Renal pelvis (tissue), 4 donors: ENCODE measurements around the gene UGT1A1. TPM values are rescaled to one million over a fixed set of nuclear protein-coding genes. Genes with fewer than 3 reads are reported as not detected.

Experiments
- DNase-seq: peaks from one replicate; pipeline ENCODE4 v3.0.0-alpha.2; 2013
- polyA plus RNA-seq, 3 donors: library from polyadenylated mRNA; unstranded; fragments of 120-200 nt; gene quantifications; one replicate each; pipeline ENCODE4 v1.2.1, GENCODE V29; 2013; ENCODE audit not compliant: insufficient read length in 3 of 3

Gene UGT1A1
- polyA plus RNA-seq, 3 donors: 0.20 to 0.90 (median 0.74) TPM

GRCh38 chr2:233795735-233796171, 35.7 kb downstream of the UGT1A1 start:
- DNase-seq: no peak

DNA sequence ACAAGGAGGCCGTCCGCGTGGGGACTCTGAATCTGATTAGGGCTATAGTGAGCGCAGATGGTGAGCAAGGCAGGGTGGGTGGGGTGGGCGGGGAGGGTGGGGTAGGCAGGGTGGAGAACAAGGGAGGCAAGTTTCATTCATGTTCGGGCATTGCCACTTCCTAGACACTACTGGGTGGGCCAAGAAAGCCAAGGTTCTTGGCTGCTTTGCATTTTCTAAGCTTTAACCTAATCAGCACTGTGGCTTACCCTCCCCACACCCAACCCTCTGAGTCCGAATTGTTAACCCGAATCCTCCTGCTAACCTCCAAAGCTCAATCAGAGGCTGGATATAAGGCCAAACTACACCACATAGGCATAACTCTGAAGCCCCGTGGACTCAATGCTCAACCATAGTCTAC, 36.2 kb downstream of the UGT1A1 start:
- no peak for DNase-seq

GRCh38 chr2:233798335-233799086, 38.4 kb downstream of the UGT1A1 start:
- no peak for DNase-seq

DNA sequence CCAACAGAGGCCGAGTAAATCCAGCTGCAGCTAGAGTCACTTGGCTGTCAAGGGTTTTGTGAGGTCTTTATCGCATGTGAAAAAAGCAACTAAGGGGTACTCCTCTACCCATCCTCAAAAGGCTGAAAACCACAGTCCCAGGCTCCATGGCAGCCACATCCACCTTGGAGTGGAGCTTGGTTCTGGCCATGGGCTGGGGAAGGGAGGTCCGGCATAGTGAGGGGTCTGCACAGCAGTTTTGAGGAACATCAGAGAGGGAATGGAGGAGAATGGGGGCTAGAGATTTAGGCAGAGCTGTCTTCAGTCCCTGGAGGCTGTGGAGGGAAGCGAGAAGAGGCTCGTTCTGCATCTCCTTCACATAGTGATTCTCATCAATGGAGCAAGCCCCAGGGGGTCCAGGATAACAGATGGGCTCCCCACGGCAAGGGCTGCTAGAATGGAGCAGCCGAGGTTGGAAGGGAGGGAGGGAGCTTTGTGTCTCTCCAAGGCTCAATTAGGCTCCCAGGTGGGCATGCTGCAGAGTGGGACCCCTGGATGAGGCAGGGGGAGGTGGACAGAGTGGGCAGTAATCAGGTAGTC, 39.1 kb downstream of the UGT1A1 start:
- DNase-seq: no peak

GRCh38 chr2:233799716-233800115, 39.6 kb downstream of the UGT1A1 start:
- DNase-seq: no peak

DNA sequence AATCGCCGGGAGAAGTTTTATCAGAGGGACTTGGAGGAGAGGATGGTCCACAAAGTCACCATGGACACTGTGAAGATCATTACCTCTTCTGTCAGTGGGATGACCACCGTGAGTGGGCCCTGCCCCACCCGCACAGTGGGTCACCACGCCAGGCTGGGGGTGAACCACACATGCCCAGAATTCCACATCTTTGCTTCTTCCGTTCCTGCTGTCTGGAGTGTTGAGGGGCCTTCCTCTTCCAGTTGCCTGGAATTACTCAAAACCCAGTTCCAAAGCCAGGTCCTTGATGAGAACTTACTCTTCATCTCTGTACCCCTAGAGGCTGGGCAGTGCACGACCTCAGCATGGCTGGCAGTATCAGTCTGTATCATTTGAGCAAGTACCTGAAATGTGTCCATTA, 40.1 kb downstream of the UGT1A1 start:
- DNase-seq: no peak

GRCh38 chr2:233801357-233802131, 41.5 kb downstream of the UGT1A1 start:
- DNase-seq: no peak

DNA sequence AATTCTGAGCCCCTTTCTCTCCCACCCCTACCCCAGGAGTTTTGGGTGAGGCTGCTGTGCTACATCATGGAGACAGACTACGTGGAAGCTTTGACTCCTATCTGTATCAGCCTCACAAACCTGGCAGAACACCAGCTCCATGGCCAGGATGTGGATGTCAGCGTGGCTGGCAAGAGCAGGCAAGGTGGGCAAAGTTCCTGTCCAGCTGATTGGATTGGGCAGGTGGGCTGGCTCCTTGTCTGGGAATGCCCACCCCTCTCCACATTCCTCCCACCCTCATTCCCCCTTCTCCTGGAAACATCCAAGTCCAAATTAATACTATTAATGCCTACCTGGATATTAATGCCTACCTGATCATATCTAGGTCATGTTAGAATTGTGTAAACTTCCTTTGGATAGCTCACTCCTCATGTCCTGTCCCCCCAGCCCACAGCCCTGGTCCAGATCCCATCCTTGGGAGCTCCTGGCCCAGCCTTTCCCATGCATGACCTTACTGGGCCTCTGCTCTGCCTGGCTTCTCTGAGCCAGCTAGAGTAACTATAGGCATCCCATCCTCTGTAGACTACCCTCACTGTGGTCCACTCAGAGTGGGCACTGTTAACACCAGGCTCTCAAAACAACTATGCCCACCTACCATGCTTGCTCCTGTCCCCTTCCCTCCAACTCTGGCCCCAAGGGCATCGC, 42.2 kb downstream of the UGT1A1 start:
- DNase-seq: no peak

GRCh38 chr2:233803292-233803911, 43.3 kb downstream of the UGT1A1 start:
- no peak for DNase-seq

DNA sequence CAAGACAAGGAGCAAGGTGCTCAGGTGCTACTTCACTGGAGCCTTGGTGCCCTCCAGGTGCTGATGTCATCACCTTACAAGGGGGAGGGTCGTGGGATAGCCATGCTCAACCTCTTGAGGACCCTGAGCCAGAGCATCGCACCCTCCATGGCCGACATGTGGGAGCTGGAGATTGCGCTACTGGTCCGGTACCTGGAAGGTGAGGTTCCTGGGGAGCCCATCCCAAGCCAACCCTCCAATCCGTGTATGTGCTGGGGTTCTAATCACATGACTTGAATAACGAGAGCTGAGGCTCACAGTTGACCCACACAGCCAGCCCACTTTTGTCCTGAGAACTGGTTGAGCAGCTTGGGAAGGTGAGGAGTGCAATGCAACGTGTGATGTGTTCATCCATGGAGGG, 43.9 kb downstream of the UGT1A1 start:
- no peak for DNase-seq

DNA sequence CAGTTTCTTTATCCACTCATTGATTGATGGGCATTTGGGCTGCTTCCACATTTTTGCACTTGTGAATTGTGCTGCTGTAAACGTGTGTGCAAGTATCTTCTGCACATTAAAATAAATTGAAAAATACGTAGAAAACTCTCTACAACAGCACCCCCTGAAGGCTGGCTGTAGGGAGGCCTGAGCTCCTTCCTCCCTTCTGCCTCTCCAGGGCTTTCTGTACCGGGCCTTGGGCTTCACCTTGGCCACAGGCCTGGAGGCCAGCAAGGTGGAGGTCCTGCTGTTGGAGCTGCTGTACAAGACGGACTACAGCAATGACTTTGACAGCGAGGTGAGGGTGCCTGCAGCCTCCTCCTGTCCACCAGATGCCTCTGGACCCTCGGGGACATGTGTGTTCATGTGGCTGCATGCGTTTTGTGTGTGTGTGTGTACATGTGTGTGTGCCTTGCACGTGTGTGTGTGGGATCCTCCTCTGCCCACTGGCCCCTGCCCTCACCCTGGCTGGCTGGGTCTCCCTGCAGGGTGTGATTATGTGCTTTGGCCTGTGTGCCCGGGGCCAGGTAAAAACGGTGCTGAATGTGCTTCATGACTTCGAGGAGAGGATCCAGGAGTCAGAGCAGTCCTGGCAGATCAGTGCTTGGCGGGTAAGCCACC, 47.3 kb downstream of the UGT1A1 start:
- no peak for DNase-seq

- no peak for DNase-seq
These were observed 48.2 kb downstream of the UGT1A1 start for GRCh38 chr2:233807966-233808935.

GRCh38 chr2:233810385-233810784, 50.3 kb downstream of the UGT1A1 start:
- DNase-seq: no peak

GRCh38 chr2:233811087-233811486, 51.0 kb downstream of the UGT1A1 start:
- no peak for DNase-seq

GRCh38 chr2:233811732-233812131, 51.7 kb downstream of the UGT1A1 start:
- no peak for DNase-seq

DNA sequence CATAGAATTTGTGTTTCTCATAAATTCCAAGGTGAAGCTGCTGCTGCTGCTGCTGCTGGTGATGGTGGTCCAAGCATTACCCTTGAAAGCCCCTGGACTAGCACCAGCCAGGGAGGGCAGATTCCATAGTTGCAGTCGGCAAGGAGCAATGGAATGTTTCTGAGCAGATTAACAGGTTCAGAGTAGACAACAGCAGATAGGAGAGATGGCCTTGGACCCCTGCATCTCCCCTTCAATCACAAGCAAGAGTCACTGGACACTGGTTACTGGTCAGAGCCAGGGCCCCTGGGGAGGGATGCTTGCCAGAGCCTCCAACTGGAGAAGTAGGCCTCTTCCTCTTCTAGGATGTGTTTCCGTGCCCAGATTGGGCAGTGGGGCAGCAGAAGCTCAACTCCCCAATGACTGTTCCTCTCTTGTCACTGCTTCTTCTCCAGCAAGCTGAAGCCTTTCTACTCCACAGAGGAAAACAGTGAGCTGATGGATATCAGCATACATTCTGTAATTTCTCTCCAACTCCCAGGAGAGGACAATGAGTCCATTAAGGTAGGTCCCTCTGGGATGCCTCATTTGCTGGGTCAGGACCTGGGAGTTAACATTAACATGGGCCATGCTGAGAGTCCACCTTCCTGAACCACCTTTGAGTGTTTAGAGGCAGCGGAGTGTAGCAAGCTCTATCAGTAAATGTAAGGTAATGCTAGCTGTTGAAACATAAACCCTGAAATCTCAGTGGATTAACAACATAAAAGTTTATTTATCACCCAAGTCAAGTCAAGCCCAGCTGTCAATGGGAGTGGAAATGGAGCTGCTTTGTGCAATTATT, 53.4 kb downstream of the UGT1A1 start:
- peak; percentile 60 for DNase-seq

GRCh38 chr2:233814056-233814835, 54.2 kb downstream of the UGT1A1 start:
- no peak for DNase-seq

- no peak for DNase-seq
These were observed 55.8 kb downstream of the UGT1A1 start for GRCh38 chr2:233815861-233816260.
